NCI-H526 (cell line): ENCODE measurements around the gene RNF213.
A peak's percentile ranks its signal among the peaks of the same experiment; 100 is the strongest.
"Not testable (repeated sequence)": the region's sequence is repeated elsewhere in the genome, so short reads cannot be mapped to it uniquely, and the experiment has no call there.

Experiments used
- DNase-seq, 2 experiments: peaks; one replicate each; lab custom pipeline; 2025; lab: John Stamatoyannopoulos, UW

Gene RNF213

GRCh38 chr17:80252871-80253270 lies 7.8 kb upstream of the RNF213 start:
- peak; percentile 52 to 88 for DNase-seq

GRCh38 chr17:80253631-80254395 lies 6.8 kb upstream of the RNF213 start:
- peak in 1 of 2 experiments; percentile 19 for DNase-seq

- peak; percentile 91 to 93 for DNase-seq
These were observed 6.0 kb upstream of the RNF213 start for GRCh38 chr17:80254396-80255251.

- DNase-seq: no peak
These were observed 4.7 kb upstream of the RNF213 start for GRCh38 chr17:80256034-80256350.

- DNase-seq: no peak
These were observed 2.9 kb upstream of the RNF213 start for GRCh38 chr17:80257716-80258213.

GRCh38 chr17:80258296-80258695 lies 2.4 kb upstream of the RNF213 start:
- not testable (repeated sequence) for DNase-seq

GRCh38 chr17:80259457-80260068 lies 1.1 kb upstream of the RNF213 start:
- DNase-seq: peak in 1 of 2 experiments; percentile 8

- peak in 1 of 2 experiments; percentile 83 for DNase-seq
These were observed 550 bp upstream of the RNF213 start for GRCh38 chr17:80260069-80260535.

GRCh38 chr17:80261159-80261894 lies 675 bp downstream of the RNF213 start:
- DNase-seq: peak; percentile 29 to 58

- no peak for DNase-seq
These were observed 1.2 kb downstream of the RNF213 start for GRCh38 chr17:80261895-80262279.

- DNase-seq: peak in 1 of 2 experiments; percentile 23
These were observed 1.6 kb downstream of the RNF213 start for GRCh38 chr17:80262291-80262690.

- no peak for DNase-seq
These were observed 2.2 kb downstream of the RNF213 start for GRCh38 chr17:80262775-80263244.

- DNase-seq: peak; percentile 26 to 69
These were observed 2.9 kb downstream of the RNF213 start for GRCh38 chr17:80263253-80264204.

GRCh38 chr17:80264205-80265075 lies 3.8 kb downstream of the RNF213 start:
- DNase-seq: no peak

- DNase-seq: no peak
These were observed 4.8 kb downstream of the RNF213 start for GRCh38 chr17:80265205-80266068.

- DNase-seq: no peak
These were observed 6.7 kb downstream of the RNF213 start for GRCh38 chr17:80267391-80267790.

- DNase-seq: no peak
These were observed 7.8 kb downstream of the RNF213 start for GRCh38 chr17:80268427-80268826.

GRCh38 chr17:80269405-80269807 lies 8.8 kb downstream of the RNF213 start:
- no peak for DNase-seq
